Right renal cortex interstitium (tissue), 3 donors: Measurements from ENCODE around the gene NEO1. TPM values are rescaled to one million over a fixed set of nuclear protein-coding genes. Genes with fewer than 3 reads are reported as not detected.

Source experiments
- DNase-seq, 3 donors: peaks; one replicate each; pipeline ENCODE4 v3.0.0-alpha.2; 2013; ENCODE audit warnings: low read depth in 3 of 3, low spot score in 2 of 3
- polyA plus RNA-seq, 3 donors: library from polyadenylated mRNA; unstranded; fragments of 120-200 nt; gene quantifications; one replicate each; pipeline ENCODE4 v1.2.1, GENCODE V29; 2013; ENCODE audit not compliant: insufficient read length in 3 of 3

NEO1 gene
- polyA plus RNA-seq, 3 donors: 146 to 159 (median 148) TPM

GRCh38 chr15:73340502-73341192 lies 288.4 kb downstream of the NEO1 start:
- DNase-seq: no peak

GRCh38 chr15:73341886-73342600 lies 289.8 kb downstream of the NEO1 start:
- DNase-seq: no peak

- no peak for DNase-seq
These were observed 291.8 kb downstream of the NEO1 start for GRCh38 chr15:73344056-73344455.

GRCh38 chr15:73345658-73346057 lies 293.4 kb downstream of the NEO1 start:
- DNase-seq: no peak

GRCh38 chr15:73346735-73347312 lies 294.6 kb downstream of the NEO1 start:
- peak in 2 of 3 donors; percentile 48 to 74 for DNase-seq

GRCh38 chr15:73349191-73349590 lies 296.9 kb downstream of the NEO1 start:
- no peak for DNase-seq

GRCh38 chr15:73352082-73352481 lies 299.8 kb downstream of the NEO1 start:
- no peak for DNase-seq

- no peak for DNase-seq
These were observed 301.5 kb downstream of the NEO1 start for GRCh38 chr15:73353734-73354133.

GRCh38 chr15:73354241-73354640 lies 302.0 kb downstream of the NEO1 start:
- no peak for DNase-seq
